Peyer's patch (tissue), 4 donors: ENCODE data around the gene TUBB8B. TPM values are rescaled to one million over a fixed set of nuclear protein-coding genes. Genes with fewer than 3 reads are reported as not detected.
"Not testable (repeated sequence)": the region's sequence is repeated elsewhere in the genome, so short reads cannot be mapped to it uniquely, and the experiment has no call there.

ENCODE experiments used
- DNase-seq, 3 donors: peaks; one replicate each; pipeline ENCODE4 v3.0.0-alpha.2; 2017 to 2019
- H3K27ac ChIP-seq, 4 donors: fragments of 200-600 bp; sonication (generic); one replicate each; pipeline ENCODE4 v1.5.1; 2016 to 2019
- H3K27me3 ChIP-seq, 2 donors: fragments of 200-600 bp; sonication (generic); one replicate each; pipeline ENCODE4 v1.5.1; 2019
- H3K36me3 ChIP-seq, 3 donors: fragments of 200-600 bp; sonication (generic); one replicate each; pipeline ENCODE4 v1.5.1; 2016 to 2019
- H3K4me1 ChIP-seq, 4 donors: fragments of 200-600 bp; sonication (generic); one replicate each; pipeline ENCODE4 v1.5.1; 2016 to 2019
- H3K4me3 ChIP-seq, 4 donors: fragments of 200-600 bp; sonication (generic); 1 replicate in 3 of 4; 2 replicates in 1 of 4; pipeline ENCODE4 v1.5.1; 2016 to 2019; ENCODE audit warnings: mild to moderate bottlenecking in 1 of 4
- H3K9me3 ChIP-seq, 4 donors: fragments of 200-600 bp; sonication (generic); one replicate each; pipeline ENCODE4 v1.5.1; 2016 to 2019; ENCODE audit warnings: mild to moderate bottlenecking in 1 of 4
- total RNA-seq, 4 donors: library from RNA; depleted of rRNA; stranded (reverse); fragments of >200 nt; gene quantifications; one replicate each; pipeline ENCODE4 v1.1.0, GENCODE V29; 2016

TUBB8B gene
- total RNA-seq, 4 donors from 2014 or later, result not detected

DNA sequence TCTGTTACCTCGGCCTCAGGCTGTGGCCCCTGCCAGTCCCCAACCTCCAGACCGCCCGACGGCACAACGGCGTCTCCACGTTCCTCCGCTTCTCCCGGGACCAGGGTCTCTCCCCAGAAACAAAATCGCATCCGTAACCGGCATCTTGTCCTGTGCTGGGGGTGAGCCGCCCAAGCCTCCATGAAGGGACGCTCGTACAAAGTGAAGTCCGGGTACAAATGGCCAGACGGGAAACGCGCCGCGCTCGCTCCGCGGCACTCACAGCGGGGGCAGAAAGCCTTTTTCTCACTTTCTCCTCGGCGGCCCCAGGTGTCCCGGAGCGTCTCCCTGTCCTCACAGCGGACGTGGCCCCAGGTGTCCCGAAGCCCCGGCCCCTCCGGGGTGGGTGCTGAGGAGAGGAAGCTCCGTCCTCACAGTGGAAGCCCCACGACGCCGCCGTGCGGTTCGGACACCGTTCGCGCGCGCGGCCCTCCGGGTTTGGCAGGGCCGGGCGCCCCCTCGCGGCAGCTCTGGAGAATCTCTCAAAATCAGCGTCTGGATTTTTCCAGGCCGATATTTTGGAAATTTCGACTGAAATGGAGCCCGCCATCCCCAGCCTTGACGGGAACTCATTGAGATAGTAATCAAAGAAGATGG lies 26.2 kb upstream of the TUBB8B start:
- not testable (repeated sequence) for H3K27me3 ChIP-seq, H3K9me3 ChIP-seq, H3K4me1 ChIP-seq, H3K4me3 ChIP-seq, H3K27ac ChIP-seq, DNase-seq, H3K36me3 ChIP-seq

DNA sequence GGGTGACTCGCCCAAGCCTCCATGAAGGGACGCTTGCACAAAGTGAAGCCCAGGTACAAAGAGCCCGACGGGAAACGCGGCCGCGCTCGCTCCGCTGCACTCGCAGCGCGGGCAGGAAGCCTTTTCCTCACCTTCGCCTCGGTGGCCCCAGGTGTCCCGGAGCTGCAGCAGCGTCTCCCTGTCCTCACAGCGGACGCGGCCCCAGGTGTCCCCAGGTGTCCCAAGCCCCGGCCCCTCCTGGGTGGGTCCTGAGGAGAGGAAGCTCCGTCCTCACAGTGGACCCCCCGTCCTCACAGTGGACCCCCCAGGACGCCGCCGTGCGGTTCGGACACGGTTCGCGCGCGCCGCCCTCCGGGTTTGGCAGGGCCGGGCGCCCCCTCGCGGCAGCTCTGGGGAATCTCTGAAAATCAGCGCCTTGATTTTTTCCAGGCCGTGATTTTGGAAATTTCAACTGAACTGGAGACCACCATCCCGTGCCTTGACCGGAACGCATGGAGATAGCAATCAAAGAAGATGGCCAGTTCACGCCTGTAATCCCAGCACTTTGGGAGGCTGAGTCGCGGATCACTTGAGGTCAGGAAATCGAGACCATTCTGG lies 23.9 kb upstream of the TUBB8B start:
- not testable (repeated sequence) for DNase-seq, H3K4me1 ChIP-seq, H3K27ac ChIP-seq, H3K36me3 ChIP-seq, H3K9me3 ChIP-seq, H3K4me3 ChIP-seq, H3K27me3 ChIP-seq

DNA sequence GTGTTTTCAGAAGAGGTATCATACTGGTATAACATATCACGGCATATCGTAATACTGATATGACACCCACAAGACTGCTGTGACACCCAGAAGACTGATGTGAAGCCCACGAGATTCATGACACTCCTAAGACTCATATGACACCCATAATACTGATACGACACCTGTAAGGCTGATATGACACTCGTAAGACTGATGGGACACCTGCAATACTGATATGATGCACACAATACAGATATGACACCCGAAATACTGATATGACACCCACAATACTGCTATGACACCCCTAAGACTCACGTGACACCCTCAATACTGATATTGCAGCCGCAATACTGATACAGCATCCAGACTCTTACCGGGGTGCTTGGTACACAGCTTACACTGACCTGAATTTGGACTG lies 18.3 kb upstream of the TUBB8B start:
- not testable (repeated sequence) for H3K36me3 ChIP-seq, H3K4me3 ChIP-seq, H3K4me1 ChIP-seq, H3K27me3 ChIP-seq, H3K9me3 ChIP-seq, DNase-seq, H3K27ac ChIP-seq

DNA sequence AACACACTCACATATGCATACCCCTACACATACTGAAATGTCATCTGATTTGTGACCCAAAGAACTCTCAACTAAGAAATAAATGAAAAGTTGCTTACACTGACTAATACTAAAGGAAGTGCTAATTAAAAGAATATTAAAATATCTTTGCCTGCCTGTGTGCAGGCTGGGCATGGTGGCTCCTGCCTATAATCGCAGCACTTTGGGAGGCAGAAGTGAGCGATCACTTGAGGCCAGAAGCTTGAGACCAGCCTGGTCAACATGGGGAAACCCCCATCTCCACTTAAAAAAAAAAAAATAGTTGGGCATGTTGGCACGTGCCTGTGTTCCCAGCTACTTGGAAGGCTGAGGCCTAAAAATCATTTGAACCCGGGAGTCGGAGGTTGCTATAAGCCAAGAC lies 14.9 kb upstream of the TUBB8B start:
- H3K4me1 ChIP-seq, H3K36me3 ChIP-seq, H3K27me3 ChIP-seq, H3K9me3 ChIP-seq, DNase-seq, H3K4me3 ChIP-seq, H3K27ac ChIP-seq: not testable (repeated sequence)

DNA sequence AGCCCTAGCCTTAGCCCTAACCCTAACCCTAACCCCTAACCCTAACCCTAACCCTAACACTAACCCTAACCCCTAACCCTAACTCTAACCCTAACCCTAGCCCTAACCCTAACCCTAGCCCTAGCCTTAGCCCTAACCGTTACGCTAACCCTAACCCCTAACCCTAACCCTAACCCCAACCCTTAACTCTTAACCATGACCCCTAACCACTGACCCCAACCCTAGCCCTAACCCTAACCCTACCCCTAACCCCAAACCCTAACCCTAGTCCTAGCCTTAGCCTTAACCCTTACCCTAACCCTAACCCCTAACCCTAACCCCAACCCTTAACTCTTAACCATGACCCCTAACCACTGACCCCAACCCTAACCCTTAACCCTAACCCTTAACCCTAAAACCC lies 14.2 kb upstream of the TUBB8B start:
- not testable (repeated sequence) for H3K4me3 ChIP-seq, H3K4me1 ChIP-seq, DNase-seq

DNA sequence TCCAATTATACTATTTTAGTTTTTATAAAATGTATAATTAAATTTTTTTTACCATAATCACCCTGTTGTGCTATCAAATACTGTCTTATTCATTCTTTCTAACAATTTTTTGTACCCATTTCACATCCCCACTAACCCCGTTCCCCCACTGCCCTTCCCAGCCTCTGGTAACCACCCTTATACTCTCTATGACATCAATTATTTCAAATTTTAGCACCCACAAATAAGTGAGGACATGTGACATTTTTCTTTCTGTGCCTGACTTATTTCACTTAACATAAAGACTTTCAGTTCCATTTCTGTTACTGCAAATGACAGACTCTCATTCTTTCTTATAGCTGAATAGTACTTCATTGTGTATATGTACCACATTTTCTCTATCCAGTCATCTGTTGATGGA lies 5.0 kb upstream of the TUBB8B start:
- H3K27me3 ChIP-seq, H3K4me3 ChIP-seq, H3K4me1 ChIP-seq, DNase-seq, H3K27ac ChIP-seq, H3K36me3 ChIP-seq, H3K9me3 ChIP-seq: not testable (repeated sequence)

More for the DNA sequence above, 14.2 kb upstream of the TUBB8B start:
- not testable (repeated sequence) for H3K9me3 ChIP-seq, H3K36me3 ChIP-seq, H3K27me3 ChIP-seq, H3K27ac ChIP-seq

DNA sequence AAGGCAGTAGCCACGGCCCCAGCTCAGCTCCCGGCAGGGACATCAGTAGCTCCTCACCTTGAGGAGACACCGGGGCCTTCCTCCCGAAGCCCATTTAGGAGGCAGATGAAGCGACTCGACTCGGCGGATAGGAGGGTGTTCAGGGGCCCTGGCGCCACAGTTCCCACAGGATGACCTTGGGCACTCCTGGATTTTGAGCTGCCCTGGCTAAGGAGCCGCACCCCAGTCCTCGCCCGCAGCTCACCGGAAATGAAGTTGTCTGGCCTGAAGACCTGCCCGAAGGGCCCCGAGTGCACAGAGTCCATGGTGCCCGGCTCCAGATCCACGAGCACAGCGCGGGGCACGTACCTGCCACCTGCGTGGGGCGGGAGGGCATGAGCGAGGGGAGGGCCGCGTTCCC lies 719 bp downstream of the TUBB8B start:
- not testable (repeated sequence) for H3K4me1 ChIP-seq

DNA sequence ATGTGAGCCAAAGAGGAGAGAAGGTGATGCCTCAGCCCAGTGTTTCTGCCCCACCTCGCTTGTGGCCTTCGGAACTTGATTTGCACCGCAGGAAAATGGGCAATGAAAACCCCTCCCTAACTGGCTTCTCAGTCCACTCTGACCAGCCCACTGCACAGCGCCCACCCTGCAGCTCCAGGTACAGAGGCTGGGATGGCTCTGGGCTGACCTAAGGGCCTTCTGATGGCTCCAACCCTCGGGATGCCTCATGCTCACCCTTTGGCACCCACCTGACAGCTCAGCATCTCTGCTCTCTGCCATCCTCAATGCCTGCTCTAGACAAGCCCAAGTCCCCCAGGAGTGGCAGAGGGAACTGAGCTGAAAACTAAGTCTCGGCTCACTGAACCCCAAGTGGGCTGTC lies 36.2 kb downstream of the TUBB8B start:
- not testable (repeated sequence) for H3K9me3 ChIP-seq, H3K4me1 ChIP-seq, H3K4me3 ChIP-seq, H3K27ac ChIP-seq, DNase-seq, H3K27me3 ChIP-seq, H3K36me3 ChIP-seq

More for the DNA sequence above, 719 bp downstream of the TUBB8B start:
- H3K9me3 ChIP-seq, H3K27me3 ChIP-seq, H3K36me3 ChIP-seq, H3K4me3 ChIP-seq, H3K27ac ChIP-seq, DNase-seq: not testable (repeated sequence)

DNA sequence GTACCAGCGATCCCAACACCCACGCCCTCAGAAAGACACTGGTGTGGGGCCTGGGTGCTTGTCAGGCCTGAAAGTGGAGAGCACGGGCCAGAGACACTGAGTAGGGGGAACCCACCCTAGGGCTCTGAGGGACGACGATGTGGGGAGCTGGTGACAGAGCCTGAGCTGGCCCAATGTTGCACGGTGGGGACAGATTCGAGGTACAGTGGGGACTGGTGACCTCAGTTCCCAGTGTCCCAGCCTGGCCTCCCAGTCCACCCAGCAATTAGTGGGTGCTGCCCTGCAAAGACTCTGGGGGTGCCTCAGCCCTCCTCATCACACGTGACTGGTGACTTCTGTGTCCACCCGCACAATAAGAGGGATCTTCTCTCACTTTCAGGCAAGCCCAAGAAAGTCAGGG lies 36.6 kb downstream of the TUBB8B start:
- not testable (repeated sequence) for H3K36me3 ChIP-seq, H3K4me1 ChIP-seq, DNase-seq

DNA sequence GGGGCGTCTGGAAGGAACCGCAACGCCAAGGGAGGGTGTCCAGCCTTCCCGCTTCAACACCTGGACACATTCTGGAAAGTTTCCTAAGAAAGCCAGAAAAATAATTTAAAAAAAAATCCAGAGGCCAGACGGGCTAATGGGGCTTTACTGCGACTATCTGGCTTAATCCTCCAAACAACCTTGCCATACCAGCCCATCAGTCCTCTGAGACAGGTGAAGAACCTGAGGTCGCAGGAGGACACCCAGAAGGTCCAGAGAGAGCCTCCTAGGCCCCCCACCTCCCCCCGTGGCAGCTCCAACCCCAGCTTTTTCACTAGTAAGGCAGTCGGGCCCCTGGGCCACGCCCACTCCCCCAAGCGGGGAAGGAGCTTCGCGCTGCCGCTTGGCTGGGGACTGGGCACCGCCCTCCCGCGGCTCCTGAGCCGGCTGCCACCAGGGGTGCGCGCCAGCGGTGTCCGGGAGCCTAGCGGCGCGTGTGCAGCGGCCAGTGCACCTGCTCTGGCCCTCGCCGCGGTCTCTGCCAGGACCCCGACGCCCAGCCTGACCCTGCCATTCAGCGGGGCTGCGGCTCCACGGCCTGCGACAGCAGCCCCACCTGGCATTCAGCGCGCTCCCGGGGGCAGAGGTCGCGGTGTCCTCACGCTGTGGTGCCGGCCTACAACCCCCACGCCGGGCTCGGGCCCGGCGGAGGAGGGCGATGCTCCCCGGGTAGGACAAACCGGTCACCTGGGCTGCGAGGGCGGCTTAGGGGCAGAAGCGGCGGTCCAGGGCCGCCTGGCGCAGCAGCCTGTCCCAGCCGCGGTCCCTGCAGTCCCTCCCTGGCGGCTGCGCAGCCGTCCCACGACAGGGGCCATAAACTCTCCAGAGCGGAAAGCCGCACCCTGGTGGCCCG lies 37.8 kb downstream of the TUBB8B start:
- H3K4me3 ChIP-seq, H3K36me3 ChIP-seq, H3K27ac ChIP-seq, H3K27me3 ChIP-seq, DNase-seq, H3K4me1 ChIP-seq, H3K9me3 ChIP-seq: not testable (repeated sequence)

More for the DNA sequence above, 36.6 kb downstream of the TUBB8B start:
- not testable (repeated sequence) for H3K27ac ChIP-seq, H3K27me3 ChIP-seq, H3K9me3 ChIP-seq, H3K4me3 ChIP-seq

DNA sequence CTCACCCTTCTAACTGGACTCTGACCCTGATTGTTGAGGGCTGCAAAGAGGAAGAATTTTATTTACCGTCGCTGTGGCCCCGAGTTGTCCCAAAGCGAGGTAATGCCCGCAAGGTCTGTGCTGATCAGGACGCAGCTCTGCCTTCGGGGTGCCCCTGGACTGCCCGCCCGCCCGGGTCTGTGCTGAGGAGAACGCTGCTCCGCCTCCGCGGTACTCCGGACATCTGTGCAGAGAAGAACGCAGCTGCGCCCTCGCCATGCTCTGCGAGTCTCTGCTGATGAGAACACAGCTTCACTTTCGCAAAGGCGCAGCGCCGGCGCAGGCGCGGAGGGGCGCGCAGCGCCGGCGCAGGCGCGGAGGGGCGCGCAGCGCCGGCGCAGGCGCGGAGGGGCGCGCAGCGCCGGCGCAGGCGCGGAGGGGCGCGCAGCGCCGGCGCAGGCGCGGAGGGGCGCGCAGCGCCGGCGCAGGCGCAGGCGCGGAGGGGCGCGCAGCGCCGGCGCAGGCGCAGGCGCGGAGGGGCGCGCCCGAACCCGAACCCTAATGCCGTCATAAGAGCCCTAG lies 38.7 kb downstream of the TUBB8B start:
- H3K9me3 ChIP-seq, H3K36me3 ChIP-seq, DNase-seq, H3K4me3 ChIP-seq, H3K4me1 ChIP-seq, H3K27me3 ChIP-seq, H3K27ac ChIP-seq: not testable (repeated sequence)

DNA sequence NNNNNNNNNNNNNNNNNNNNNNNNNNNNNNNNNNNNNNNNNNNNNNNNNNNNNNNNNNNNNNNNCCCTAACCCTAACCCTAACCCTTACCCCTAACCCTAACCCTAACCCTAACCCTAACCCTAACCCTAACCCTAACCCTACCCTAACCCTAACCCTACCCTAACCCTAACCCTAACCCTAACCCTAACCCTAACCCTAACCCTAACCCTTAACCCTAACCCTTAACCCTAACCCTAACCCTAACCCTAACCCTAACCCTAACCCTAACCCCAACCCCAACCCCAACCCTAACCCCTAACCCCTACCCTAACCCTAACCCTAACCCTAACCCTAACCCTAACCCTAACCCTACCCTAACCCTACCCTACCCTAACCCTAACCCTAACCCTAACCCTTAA lies 39.5 kb downstream of the TUBB8B start:
- not testable (repeated sequence) for H3K9me3 ChIP-seq, DNase-seq, H3K4me3 ChIP-seq, H3K36me3 ChIP-seq, H3K4me1 ChIP-seq, H3K27me3 ChIP-seq, H3K27ac ChIP-seq
